Measurements from ENCODE around the gene ELP2.
"Not testable (repeated sequence)": the region's sequence is repeated elsewhere in the genome, so short reads cannot be mapped to it uniquely, and the experiment has no call there.

Gene ELP2

GRCh38 chr18:36129300-36130038, at the start of gene ELP2, which contains the start of gene SLC39A6:
TSS of gene ELP2 (plus strand) at chr18:36129899. CDS start at chr18:36129934, 35 bp downstream.
TSS of gene SLC39A6 (minus strand) at chr18:36129340. CDS start at chr18:36127007, 2,333 bp downstream.
- DNase-seq (ENCODE audit: extremely low spot score) = peak; percentile 97
- no peak for TF ChIP-seq CTCF (IDR thresholded peaks at IDR 0.05; ENCODE audit: control extremely low read depth, extremely low read depth, low read depth, missing control alignments)
- ChIA-PET CTCF (interaction anchor here (0.8 to 3.1 kb wide), 6 partner anchors 10 to 153 kb away, joined by 3 to 11 read pairs (median 4); no protein-coding TSS in a partner anchor), POLR2A (interaction anchor here (0.5 to 1.3 kb wide), 3 partner anchors 12 to 38 kb away, joined by 3 to 5 read pairs (median 4); no protein-coding TSS in a partner anchor)

GRCh38 chr18:36081118-36081517, 48.6 kb upstream of the ELP2 start:
- CTCF ChIA-PET = interaction anchor here (1.2 to 1.8 kb wide), 2 partner anchors 14 to 18 kb away, joined by 4 to 11 read pairs; no protein-coding TSS in a partner anchor
- POLR2A ChIA-PET; DNase-seq (ENCODE audit: extremely low spot score): not testable (repeated sequence)

- POLR2A ChIA-PET = no interaction called here
- CTCF ChIA-PET = no interaction called here
- no peak for DNase-seq (ENCODE audit: extremely low spot score)
- no peak for TF ChIP-seq CTCF (IDR thresholded peaks at IDR 0.05; ENCODE audit: control extremely low read depth, extremely low read depth, low read depth, missing control alignments)
These were observed 46.0 kb upstream of the ELP2 start for GRCh38 chr18:36083729-36084128.

- CTCF ChIA-PET = interaction anchor here (1.0 to 2.4 kb wide), 5 partner anchors 10 to 175 kb away, joined by 3 to 12 read pairs (median 5); no protein-coding TSS in a partner anchor
- TF ChIP-seq CTCF (IDR thresholded peaks at IDR 0.05; ENCODE audit: control extremely low read depth, extremely low read depth, low read depth, missing control alignments) = no peak
- POLR2A ChIA-PET = no interaction called here
- no peak for DNase-seq (ENCODE audit: extremely low spot score)
These were observed 44.5 kb upstream of the ELP2 start for GRCh38 chr18:36085195-36085594.

GRCh38 chr18:36086186-36086585, 43.5 kb upstream of the ELP2 start:
- POLR2A ChIA-PET = no interaction called here
- no peak for TF ChIP-seq CTCF (IDR thresholded peaks at IDR 0.05; ENCODE audit: control extremely low read depth, extremely low read depth, low read depth, missing control alignments)
- CTCF ChIA-PET = interaction anchor here (1.0 to 2.4 kb wide), 6 partner anchors 9 to 197 kb away, joined by 3 to 12 read pairs (median 4); no protein-coding TSS in a partner anchor
- no peak for DNase-seq (ENCODE audit: extremely low spot score)

GRCh38 chr18:36088256-36088655, 41.4 kb upstream of the ELP2 start:
- CTCF ChIA-PET = no interaction called here
- TF ChIP-seq CTCF (IDR thresholded peaks at IDR 0.05; ENCODE audit: control extremely low read depth, extremely low read depth, low read depth, missing control alignments) = no peak
- POLR2A ChIA-PET = no interaction called here
- no peak for DNase-seq (ENCODE audit: extremely low spot score)

- POLR2A ChIA-PET = no interaction called here
- DNase-seq (ENCODE audit: extremely low spot score) = no peak
- CTCF ChIA-PET = no interaction called here
- TF ChIP-seq CTCF (IDR thresholded peaks at IDR 0.05; ENCODE audit: control extremely low read depth, extremely low read depth, low read depth, missing control alignments) = no peak
These were observed 40.7 kb upstream of the ELP2 start for GRCh38 chr18:36089001-36089400.

GRCh38 chr18:36092116-36092515, 37.6 kb upstream of the ELP2 start:
- DNase-seq (ENCODE audit: extremely low spot score); POLR2A ChIA-PET: not testable (repeated sequence)
- CTCF ChIA-PET = interaction anchor here (8.8 kb wide), 1 partner anchor 193 kb away, joined by 124 read pairs; no protein-coding TSS in a partner anchor
